ENCODE results near the gene TFAP2A. TPM values are rescaled to one million over a fixed set of nuclear protein-coding genes. Genes with fewer than 3 reads are reported as not detected.

The TFAP2A gene
- total and polyA plus RNA-seq, 4 donors = 0.23 to 0.63 (median 0.38) TPM; not detected in 1

GRCh38 chr6:10399451-10399850 is 15.4 kb downstream of the TFAP2A start:
- H3K27me3 ChIP-seq (ENCODE audit: control insufficient read depth in 1 of 2, insufficient read depth in 2 of 2, low read length in 1 of 2) = no peaks in the 10 kb centered on the region
- H3K9me3 ChIP-seq (ENCODE audit: control insufficient read depth, low read length) = no peaks in the 10 kb centered on the region
- 95 to 97% methylated on average over 2 of the region's 2 CpGs for WGBS, 2 donors
- no peaks in the 10 kb centered on the region for H3K36me3 ChIP-seq (ENCODE audit: control insufficient read depth in 1 of 2, insufficient read depth in 2 of 2, low read length in 1 of 2)
- intact Hi-C loops (cut with DNase I) = no loop called here
- DNase-seq = no peak
- H3K4me3 ChIP-seq (ENCODE audit: low read length in 2 of 2) = no peak overlapping the region
- H3K4me1 ChIP-seq (ENCODE audit: control insufficient read depth in 1 of 2, insufficient read depth in 2 of 2, low read length in 2 of 2) = peaks cover 0 to 4% of the 10 kb centered on the region in 2 donors
- no peak for ATAC-seq (ENCODE audit: low FRiP score)
- H3K27ac ChIP-seq (ENCODE audit: low read depth in 1 of 2, low read length in 2 of 2) = no peak overlapping the region

GRCh38 chr6:10398446-10399218 is 16.2 kb downstream of the TFAP2A start:
- no peak overlapping the region for H3K27ac ChIP-seq (ENCODE audit: low read depth in 1 of 2, low read length in 2 of 2)
- H3K36me3 ChIP-seq (ENCODE audit: control insufficient read depth in 1 of 2, insufficient read depth in 2 of 2, low read length in 1 of 2) = no peaks in the 10 kb centered on the region
- intact Hi-C loops (cut with DNase I) = no loop called here
- no peaks in the 10 kb centered on the region for H3K9me3 ChIP-seq (ENCODE audit: control insufficient read depth, low read length)
- H3K27me3 ChIP-seq (ENCODE audit: control insufficient read depth in 1 of 2, insufficient read depth in 2 of 2, low read length in 1 of 2) = no peaks in the 10 kb centered on the region
- H3K4me3 ChIP-seq (ENCODE audit: low read length in 2 of 2) = no peak overlapping the region
- no peak for DNase-seq
- H3K4me1 ChIP-seq (ENCODE audit: control insufficient read depth in 1 of 2, insufficient read depth in 2 of 2, low read length in 2 of 2) = peaks cover 0 to 4% of the 10 kb centered on the region in 2 donors
- 54 to 63% methylated on average over 19 to 20 of the region's 20 CpGs for WGBS, 2 donors
- ATAC-seq (ENCODE audit: low FRiP score) = no peak

- H3K36me3 ChIP-seq (ENCODE audit: control insufficient read depth in 1 of 2, insufficient read depth in 2 of 2, low read length in 1 of 2) = no peaks in the 10 kb centered on the region
- no peak overlapping the region for H3K4me3 ChIP-seq (ENCODE audit: low read length in 2 of 2)
- no peaks in the 10 kb centered on the region for H3K27me3 ChIP-seq (ENCODE audit: control insufficient read depth in 1 of 2, insufficient read depth in 2 of 2, low read length in 1 of 2)
- no peak for ATAC-seq (ENCODE audit: low FRiP score)
- H3K27ac ChIP-seq (ENCODE audit: low read depth in 1 of 2, low read length in 2 of 2) = no peak overlapping the region
- H3K9me3 ChIP-seq (ENCODE audit: control insufficient read depth, low read length) = no peaks in the 10 kb centered on the region
- no peaks in the 10 kb centered on the region for H3K4me1 ChIP-seq (ENCODE audit: control insufficient read depth in 1 of 2, insufficient read depth in 2 of 2, low read length in 2 of 2)
- DNase-seq = no peak
- intact Hi-C loops (cut with DNase I) = no loop called here
- WGBS, 2 donors = 27 to 45% methylated on average over 22 to 28 of the region's 28 CpGs
Measured at GRCh38 chr6:10397756-10398445, 17.0 kb downstream of the TFAP2A start.

GRCh38 chr6:10396785-10397184 is 18.1 kb downstream of the TFAP2A start:
- Histone ChIP-seq H3K27me3 (ENCODE audit: control insufficient read depth in 1 of 2, insufficient read depth in 2 of 2, low read length in 1 of 2) (no peaks in the 10 kb centered on the region), H3K4me3 (ENCODE audit: low read length in 2 of 2) (no peak overlapping the region), H3K9me3 (ENCODE audit: control insufficient read depth, low read length) (no peaks in the 10 kb centered on the region), H3K27ac (ENCODE audit: low read depth in 1 of 2, low read length in 2 of 2) (no peak overlapping the region), H3K4me1 (ENCODE audit: control insufficient read depth in 1 of 2, insufficient read depth in 2 of 2, low read length in 2 of 2) (no peaks in the 10 kb centered on the region), H3K36me3 (ENCODE audit: control insufficient read depth in 1 of 2, insufficient read depth in 2 of 2, low read length in 1 of 2) (no peaks in the 10 kb centered on the region)
- 34 to 46% methylated on average over 3 of the region's 3 CpGs for WGBS, 2 donors
- intact Hi-C loops (cut with DNase I) = no loop called here
- DNase-seq = no peak
- no peak for ATAC-seq (ENCODE audit: low FRiP score)

GRCh38 chr6:10395704-10396546 is 18.9 kb downstream of the TFAP2A start:
- H3K4me3 ChIP-seq (ENCODE audit: low read length in 2 of 2) = no peak overlapping the region
- H3K4me1 ChIP-seq (ENCODE audit: control insufficient read depth in 1 of 2, insufficient read depth in 2 of 2, low read length in 2 of 2) = no peaks in the 10 kb centered on the region
- WGBS, 2 donors = 14 to 27% methylated on average over 14 of the region's 14 CpGs
- no peaks in the 10 kb centered on the region for H3K9me3 ChIP-seq (ENCODE audit: control insufficient read depth, low read length)
- no peak overlapping the region for H3K27ac ChIP-seq (ENCODE audit: low read depth in 1 of 2, low read length in 2 of 2)
- H3K27me3 ChIP-seq (ENCODE audit: control insufficient read depth in 1 of 2, insufficient read depth in 2 of 2, low read length in 1 of 2) = no peaks in the 10 kb centered on the region
- intact Hi-C loops (cut with DNase I) = no loop called here
- ATAC-seq (ENCODE audit: low FRiP score) (no peak), DNase-seq (no peak)
- no peaks in the 10 kb centered on the region for H3K36me3 ChIP-seq (ENCODE audit: control insufficient read depth in 1 of 2, insufficient read depth in 2 of 2, low read length in 1 of 2)

- Histone ChIP-seq H3K36me3 (ENCODE audit: control insufficient read depth in 1 of 2, insufficient read depth in 2 of 2, low read length in 1 of 2) (no peaks in the 10 kb centered on the region), H3K27ac (ENCODE audit: low read depth in 1 of 2, low read length in 2 of 2) (no peak overlapping the region), H3K27me3 (ENCODE audit: control insufficient read depth in 1 of 2, insufficient read depth in 2 of 2, low read length in 1 of 2) (no peaks in the 10 kb centered on the region), H3K4me1 (ENCODE audit: control insufficient read depth in 1 of 2, insufficient read depth in 2 of 2, low read length in 2 of 2) (no peaks in the 10 kb centered on the region), H3K9me3 (ENCODE audit: control insufficient read depth, low read length) (no peaks in the 10 kb centered on the region), H3K4me3 (ENCODE audit: low read length in 2 of 2) (no peak overlapping the region)
- no peak for ATAC-seq (ENCODE audit: low FRiP score)
- no peak for DNase-seq
- intact Hi-C loops (cut with DNase I) = no loop called here
- WGBS, 2 donors = 9 to 22% methylated on average over 8 of the region's 8 CpGs
Measured at GRCh38 chr6:10395171-10395703, 19.6 kb downstream of the TFAP2A start.

- no peaks in the 10 kb centered on the region for H3K27me3 ChIP-seq (ENCODE audit: control insufficient read depth in 1 of 2, insufficient read depth in 2 of 2, low read length in 1 of 2)
- no peaks in the 10 kb centered on the region for H3K9me3 ChIP-seq (ENCODE audit: control insufficient read depth, low read length)
- DNase-seq (no peak), ATAC-seq (ENCODE audit: low FRiP score) (no peak)
- intact Hi-C loops (cut with DNase I) = no loop called here
- 8 to 22% methylated on average over 8 of the region's 8 CpGs for WGBS, 2 donors
- no peak overlapping the region for H3K4me3 ChIP-seq (ENCODE audit: low read length in 2 of 2)
- no peaks in the 10 kb centered on the region for H3K36me3 ChIP-seq (ENCODE audit: control insufficient read depth in 1 of 2, insufficient read depth in 2 of 2, low read length in 1 of 2)
- H3K4me1 ChIP-seq (ENCODE audit: control insufficient read depth in 1 of 2, insufficient read depth in 2 of 2, low read length in 2 of 2) = no peaks in the 10 kb centered on the region
- no peak overlapping the region for H3K27ac ChIP-seq (ENCODE audit: low read depth in 1 of 2, low read length in 2 of 2)
Measured at GRCh38 chr6:10393544-10394225, 21.2 kb downstream of the TFAP2A start.

GRCh38 chr6:10391799-10392198 is 23.1 kb downstream of the TFAP2A start:
- Histone ChIP-seq H3K27ac (ENCODE audit: low read depth in 1 of 2, low read length in 2 of 2) (no peak overlapping the region), H3K36me3 (ENCODE audit: control insufficient read depth in 1 of 2, insufficient read depth in 2 of 2, low read length in 1 of 2) (no peaks in the 10 kb centered on the region), H3K9me3 (ENCODE audit: control insufficient read depth, low read length) (peaks cover 1% of the 10 kb centered on the region), H3K4me3 (ENCODE audit: low read length in 2 of 2) (no peak overlapping the region), H3K4me1 (ENCODE audit: control insufficient read depth in 1 of 2, insufficient read depth in 2 of 2, low read length in 2 of 2) (no peaks in the 10 kb centered on the region), H3K27me3 (ENCODE audit: control insufficient read depth in 1 of 2, insufficient read depth in 2 of 2, low read length in 1 of 2) (no peaks in the 10 kb centered on the region)
- WGBS, 2 donors = 17 to 34% methylated on average over 10 of the region's 10 CpGs
- ATAC-seq (ENCODE audit: low FRiP score) = no peak
- no peak for DNase-seq
- intact Hi-C loops (cut with DNase I) = no loop called here
